Measurements from ENCODE around the gene GPR3. TPM values are rescaled to one million over a fixed set of nuclear protein-coding genes. Genes with fewer than 3 reads are reported as not detected.

Gene GPR3
- total and polyA plus RNA-seq, 3 donors from 2014 or later = 0.12 to 0.47 (median 0.20) TPM

DNA sequence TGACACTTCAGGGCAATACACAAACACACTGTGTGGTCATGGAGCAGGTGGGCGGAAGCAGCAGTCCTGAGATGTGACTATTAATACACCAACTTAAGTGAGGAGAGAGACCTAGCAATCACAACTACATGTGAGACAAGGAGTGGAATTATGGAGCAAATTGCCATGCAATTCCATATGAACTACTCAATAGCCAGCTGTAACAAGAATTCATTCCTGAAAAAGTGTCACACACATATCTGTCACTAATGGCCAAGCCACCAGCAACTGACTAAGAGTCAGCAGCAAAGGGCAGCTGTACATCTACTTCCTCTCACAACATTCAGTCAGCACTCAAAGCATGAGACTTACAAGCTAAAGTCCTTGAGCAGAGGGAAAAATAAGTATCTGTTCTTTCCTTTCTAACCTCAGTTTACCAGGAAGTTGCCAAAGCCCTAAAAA is 46.2 kb downstream of the GPR3 start:
- H3K27ac ChIP-seq = no peak overlapping the region
- peaks cover 35% of the 10 kb centered on the region for H3K4me1 ChIP-seq
- no peaks in the 10 kb centered on the region for H3K9me3 ChIP-seq
- no peak overlapping the region for H3K4me3 ChIP-seq
- H3K27me3 ChIP-seq = no peaks in the 10 kb centered on the region
- DNase-seq = no peak
- H3K36me3 ChIP-seq (ENCODE audit: low read depth, missing control alignments) = no peaks in the 10 kb centered on the region
- intact Hi-C loops (cut with DNase I; ENCODE audit: low total_unique reads) = no loop called here
- 81 to 100% methylated on average over 1 of the region's 1 CpG for WGBS, 2 donors
- TF ChIP-seq POLR2A (IDR thresholded peaks at IDR 0.05) = no peak
- no peak for TF ChIP-seq CTCF (IDR thresholded peaks at IDR 0.05)

GRCh38 chr1:27439150-27439549 is 46.7 kb downstream of the GPR3 start:
- Histone ChIP-seq H3K27ac (no peak overlapping the region), H3K36me3 (ENCODE audit: low read depth, missing control alignments) (no peaks in the 10 kb centered on the region), H3K4me1 (peaks cover 30% of the 10 kb centered on the region), H3K4me3 (no peak overlapping the region), H3K9me3 (no peaks in the 10 kb centered on the region), H3K27me3 (no peaks in the 10 kb centered on the region)
- intact Hi-C loops (cut with DNase I; ENCODE audit: low total_unique reads) = no loop called here
- TF ChIP-seq CTCF (IDR thresholded peaks at IDR 0.05) (no peak), POLR2A (IDR thresholded peaks at IDR 0.05) (no peak)
- WGBS, 2 donors = 55 to 59% methylated on average over 2 of the region's 2 CpGs
- no peak for DNase-seq

- 43 to 56% methylated on average over 1 of the region's 1 CpG for whole genome bisulfite sequencing, 2 donors
- Histone ChIP-seq H3K4me3 (no peak overlapping the region), H3K4me1 (peaks cover 14% of the 10 kb centered on the region), H3K27me3 (no peaks in the 10 kb centered on the region), H3K27ac (peak overlapping the region in 1 of 2 donors; percentile 8), H3K36me3 (ENCODE audit: low read depth, missing control alignments) (no peaks in the 10 kb centered on the region), H3K9me3 (no peaks in the 10 kb centered on the region)
- DNase-seq = no peak
- TF ChIP-seq POLR2A (IDR thresholded peaks at IDR 0.05) (no peak), CTCF (IDR thresholded peaks at IDR 0.05) (no peak)
- intact Hi-C loops (cut with DNase I; ENCODE audit: low total_unique reads) = no loop called here
Measured at GRCh38 chr1:27444632-27445031, 52.2 kb downstream of the GPR3 start.

Other genes with a start within 250 kb of the GPR3 start
- 10 to 100 TPM; 16.8 to 26.4 TPM for gene SLC9A1, start 237.5 kb upstream of the GPR3 start, total RNA-seq
- 33.5 TPM for gene SLC9A1, start 237.5 kb upstream of the GPR3 start, polyA plus RNA-seq (ENCODE audit: insufficient read depth, low read depth, low replicate concordance)
- 10 to 100 TPM; 61.4 to 69.5 TPM for gene WDTC1, start 158.0 kb upstream of the GPR3 start, total RNA-seq
- 142 TPM for gene WDTC1, start 158.0 kb upstream of the GPR3 start, polyA plus RNA-seq (ENCODE audit: insufficient read depth, low read depth, low replicate concordance)
- gene TMEM222, start 70.5 kb upstream of the GPR3 start, total RNA-seq = 10 to 100 TPM; 41.4 to 67.5 TPM
- 81.6 TPM for gene TMEM222, start 70.5 kb upstream of the GPR3 start, polyA plus RNA-seq (ENCODE audit: insufficient read depth, low read depth, low replicate concordance)
- gene SYTL1, start 50.6 kb upstream of the GPR3 start, total RNA-seq = 1 to 10 TPM; 2.3 to 5.4 TPM
- 6.0 TPM for gene SYTL1, start 50.6 kb upstream of the GPR3 start, polyA plus RNA-seq (ENCODE audit: insufficient read depth, low read depth, low replicate concordance)
- 10 to 100 TPM; 18.8 to 31.7 TPM for gene MAP3K6, start 25.7 kb upstream of the GPR3 start, total RNA-seq
- 18.4 TPM for gene MAP3K6, start 25.7 kb upstream of the GPR3 start, polyA plus RNA-seq (ENCODE audit: insufficient read depth, low read depth, low replicate concordance)
- gene FCN3, start 17.8 kb upstream of the GPR3 start, total RNA-seq = 1 to 10 TPM; 3.6 to 6.9 TPM
- 0.54 TPM for gene FCN3, start 17.8 kb upstream of the GPR3 start, polyA plus RNA-seq (ENCODE audit: insufficient read depth, low read depth, low replicate concordance)
- 1 to 10 TPM in 1 of 2 donors, under 1 TPM in 1; 0.24 to 1.5 TPM for gene CD164L2, start 9.3 kb upstream of the GPR3 start, total RNA-seq
- 0.76 TPM for gene CD164L2, start 9.3 kb upstream of the GPR3 start, polyA plus RNA-seq (ENCODE audit: insufficient read depth, low read depth, low replicate concordance)
- gene WASF2, start 97.5 kb downstream of the GPR3 start, total RNA-seq = 10 to 100 TPM; 57.8 to 58.0 TPM
- gene WASF2, start 97.5 kb downstream of the GPR3 start, polyA plus RNA-seq (ENCODE audit: insufficient read depth, low read depth, low replicate concordance) = 128 TPM
- 10 to 100 TPM; 73.7 to 86.8 TPM for gene AHDC1, start 211.5 kb downstream of the GPR3 start, total RNA-seq
- gene AHDC1, start 211.5 kb downstream of the GPR3 start, polyA plus RNA-seq (ENCODE audit: insufficient read depth, low read depth, low replicate concordance) = 32.5 TPM
- gene FGR, start 242.6 kb downstream of the GPR3 start, total RNA-seq = 10 to 100 TPM in 1 of 2 donors, 1 to 10 TPM in 1; 10.0 to 10.2 TPM
- gene FGR, start 242.6 kb downstream of the GPR3 start, polyA plus RNA-seq (ENCODE audit: insufficient read depth, low read depth, low replicate concordance) = 5.2 TPM